Astrocyte (in vitro differentiated cells and primary cell): ENCODE data around the gene KCNH2. TPM values are rescaled to one million over a fixed set of nuclear protein-coding genes. Genes with fewer than 3 reads are reported as not detected.

Experiments used
- DNase-seq: peaks from one replicate; pipeline ENCODE4 v3.0.0-alpha.2; 2010; ENCODE audit warnings: low read depth
- FAIRE-seq: peaks from 2 replicates; lab custom pipeline; 2011; peaks lifted over from hg19 to GRCh38; lab: Jason Lieb, UNC
- H2AFZ ChIP-seq: 2 replicates; pipeline ENCODE4 v1.6.0; 2012; ENCODE audit warnings: low read depth, low read length, inconsistent platforms
- H3K27ac ChIP-seq: 2 replicates; pipeline ENCODE4 v1.5.1; 2011; ENCODE audit warnings: low read depth, low read length, inconsistent platforms
- H3K27me3 ChIP-seq: 2 replicates; pipeline ENCODE4 v1.6.0; 2011; ENCODE audit warnings: low read length, inconsistent platforms; ENCODE audit not compliant: insufficient read depth
- H3K36me3 ChIP-seq: 2 replicates; pipeline ENCODE4 v1.5.1; 2011; ENCODE audit warnings: low read length, inconsistent platforms; ENCODE audit not compliant: insufficient read depth
- H3K4me1 ChIP-seq: 2 replicates; pipeline ENCODE4 v1.5.1; 2011; ENCODE audit warnings: low read length, inconsistent platforms; ENCODE audit not compliant: insufficient read depth
- H3K4me2 ChIP-seq: 2 replicates; pipeline ENCODE4 v1.6.0; 2012; ENCODE audit warnings: low read length, inconsistent platforms
- H3K4me3 ChIP-seq: 2 replicates; pipeline ENCODE4 v1.5.1; 2011; ENCODE audit warnings: low read depth, mild to moderate bottlenecking, low read length, inconsistent platforms; ENCODE audit not compliant: insufficient read depth
- H3K79me2 ChIP-seq: 2 replicates; pipeline ENCODE4 v1.6.0; 2012; ENCODE audit warnings: mild to moderate bottlenecking, low read length, inconsistent platforms; ENCODE audit not compliant: insufficient read depth
- H3K9ac ChIP-seq: 2 replicates; pipeline ENCODE4 v1.6.0; 2012; ENCODE audit warnings: mild to moderate bottlenecking, low read length, inconsistent platforms
- H3K9me3 ChIP-seq: 2 replicates; pipeline ENCODE4 v1.5.1; 2012; ENCODE audit warnings: low read depth, mild to moderate bottlenecking, low read length, inconsistent platforms; ENCODE audit not compliant: insufficient read depth
- H4K20me1 ChIP-seq: 2 replicates; pipeline ENCODE4 v1.6.0; 2012; ENCODE audit warnings: low read length, inconsistent platforms; ENCODE audit not compliant: insufficient read depth
- H3K27ac Mint-ChIP-seq: one replicate; pipeline ENCODE4 v1.8.0; 2021; ENCODE audit warnings: mild to moderate bottlenecking, mixed read lengths; ENCODE audit not compliant: unreplicated experiment
- H3K27me3 Mint-ChIP-seq: one replicate; pipeline ENCODE4 v1.8.0; 2021; ENCODE audit warnings: low read depth, mixed read lengths; ENCODE audit not compliant: unreplicated experiment
- H3K36me3 Mint-ChIP-seq: one replicate; pipeline ENCODE4 v1.8.0; 2021; ENCODE audit warnings: low read depth, mixed read lengths; ENCODE audit not compliant: unreplicated experiment
- H3K4me1 Mint-ChIP-seq: one replicate; pipeline ENCODE4 v1.8.0; 2021; ENCODE audit warnings: low read depth, mixed read lengths; ENCODE audit not compliant: unreplicated experiment
- H3K4me3 Mint-ChIP-seq: one replicate; pipeline ENCODE4 v1.8.0; 2021; ENCODE audit warnings: mild to moderate bottlenecking, moderate library complexity, mixed read lengths; ENCODE audit not compliant: unreplicated experiment
- H3K9me3 Mint-ChIP-seq: one replicate; pipeline ENCODE4 v1.8.0; 2021; ENCODE audit warnings: mild to moderate bottlenecking, mixed read lengths; ENCODE audit not compliant: unreplicated experiment
- EZH2 ChIP-seq: IDR thresholded peaks from 2 replicates; pipeline ENCODE4 v1.6.1; 2012; ENCODE audit warnings: mild to moderate bottlenecking, low read length, inconsistent platforms; ENCODE audit not compliant: insufficient read depth
- total RNA-seq: library from RNA; stranded (reverse); gene quantifications from 2 replicates; pipeline ENCODE4 v1.2.1, GENCODE V29; 2021
- TF ChIP-seq, protein P1 (sequence below): IDR thresholded peaks from 2 replicates; pipeline ENCODE4 v1.5.1; 2011; ENCODE audit warnings: low read depth, mild to moderate bottlenecking, inconsistent platforms, low read length, moderate library complexity; ENCODE audit not compliant: insufficient read depth

KCNH2 gene
- total RNA-seq, 1 donor from 2014 or later, result 4.6 TPM

DNA sequence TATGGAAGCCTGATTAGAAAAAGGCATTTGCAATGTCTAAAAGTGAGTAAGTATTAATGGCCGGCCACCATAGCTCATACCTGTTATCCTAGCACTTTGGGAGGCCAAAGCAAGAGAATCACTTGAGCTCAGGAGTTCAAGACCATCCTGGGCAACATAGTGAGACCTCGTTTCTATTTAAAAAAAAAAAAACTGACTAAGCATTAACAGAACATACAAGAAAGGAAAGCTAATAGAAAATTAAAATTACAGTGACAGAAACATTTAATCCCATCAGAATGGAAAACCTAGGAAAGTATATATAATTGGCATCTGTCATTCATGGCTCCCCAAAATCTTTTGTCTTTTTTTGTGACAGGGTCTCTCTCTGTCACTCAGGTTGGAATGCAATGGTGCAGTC, 69.9 kb downstream of the KCNH2 start:
- H3K36me3 Mint-ChIP-seq, result no peaks in the 10 kb centered on the region
- Histone ChIP-seq H3K27ac (no peak overlapping the region), H3K4me1 (peaks cover 10% of the 10 kb centered on the region), H3K4me2 (no peak overlapping the region), H3K9ac (no peak overlapping the region), H3K4me3 (no peak overlapping the region), H3K36me3 (no peaks in the 10 kb centered on the region), H2AFZ (no peak overlapping the region), H3K9me3 (no peaks in the 10 kb centered on the region), H4K20me1 (no peaks in the 10 kb centered on the region), H3K79me2 (no peaks in the 10 kb centered on the region), H3K27me3 (peaks cover 12% of the 10 kb centered on the region)
- H3K27me3 Mint-ChIP-seq, result peaks cover 38% of the 10 kb centered on the region
- DNase-seq, result no peak
- H3K27ac Mint-ChIP-seq, result no peak overlapping the region
- peaks cover 2% of the 10 kb centered on the region for H3K9me3 Mint-ChIP-seq
- no peaks in the 10 kb centered on the region for H3K4me1 Mint-ChIP-seq
- no peak for TF ChIP-seq EZH2
- no peak overlapping the region for H3K4me3 Mint-ChIP-seq
- FAIRE-seq, result no peak

DNA sequence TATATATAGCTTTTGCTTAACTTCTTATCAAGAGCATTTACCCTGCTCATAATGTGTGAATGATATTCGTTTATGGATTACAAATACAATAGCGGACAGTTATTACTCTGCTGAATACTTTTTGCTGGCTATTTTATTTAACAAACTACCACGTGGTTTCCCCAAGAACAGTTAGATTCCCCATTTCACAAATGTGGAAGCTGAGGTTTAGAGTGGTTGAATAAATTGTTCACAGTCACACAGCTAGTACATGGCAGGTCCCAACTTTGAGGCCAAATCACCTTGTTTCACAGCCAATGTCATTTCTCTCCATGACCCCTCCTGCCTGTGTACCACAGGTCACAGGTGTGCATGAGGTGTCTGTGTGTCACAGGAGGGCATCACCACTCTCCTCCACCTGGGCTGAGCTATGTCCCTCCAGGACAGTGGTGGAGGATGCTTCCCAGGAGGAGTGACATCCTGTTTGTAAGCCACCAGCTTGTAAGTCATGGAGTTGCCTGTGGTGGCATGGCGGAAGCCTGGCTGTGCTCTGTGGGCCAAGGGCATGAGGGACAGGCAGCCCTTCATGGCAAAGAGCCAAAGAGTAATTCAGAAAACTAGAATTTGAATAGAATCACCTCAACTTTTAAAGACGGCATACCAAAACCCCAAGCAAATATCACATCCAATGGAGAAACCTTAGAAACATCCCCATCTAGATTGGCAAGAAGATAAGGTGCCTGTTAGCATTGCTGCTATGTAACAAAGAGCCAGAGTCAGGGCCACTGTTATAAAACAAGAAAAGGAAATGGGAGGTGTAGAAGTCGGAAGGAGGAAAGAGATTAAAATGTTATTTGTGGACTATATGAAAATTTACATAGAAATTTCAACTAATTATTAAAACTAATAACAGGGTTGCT, 73.9 kb downstream of the KCNH2 start:
- H3K4me2 ChIP-seq, result peak overlapping the region; percentile 46
- TF ChIP-seq, protein P1, sequence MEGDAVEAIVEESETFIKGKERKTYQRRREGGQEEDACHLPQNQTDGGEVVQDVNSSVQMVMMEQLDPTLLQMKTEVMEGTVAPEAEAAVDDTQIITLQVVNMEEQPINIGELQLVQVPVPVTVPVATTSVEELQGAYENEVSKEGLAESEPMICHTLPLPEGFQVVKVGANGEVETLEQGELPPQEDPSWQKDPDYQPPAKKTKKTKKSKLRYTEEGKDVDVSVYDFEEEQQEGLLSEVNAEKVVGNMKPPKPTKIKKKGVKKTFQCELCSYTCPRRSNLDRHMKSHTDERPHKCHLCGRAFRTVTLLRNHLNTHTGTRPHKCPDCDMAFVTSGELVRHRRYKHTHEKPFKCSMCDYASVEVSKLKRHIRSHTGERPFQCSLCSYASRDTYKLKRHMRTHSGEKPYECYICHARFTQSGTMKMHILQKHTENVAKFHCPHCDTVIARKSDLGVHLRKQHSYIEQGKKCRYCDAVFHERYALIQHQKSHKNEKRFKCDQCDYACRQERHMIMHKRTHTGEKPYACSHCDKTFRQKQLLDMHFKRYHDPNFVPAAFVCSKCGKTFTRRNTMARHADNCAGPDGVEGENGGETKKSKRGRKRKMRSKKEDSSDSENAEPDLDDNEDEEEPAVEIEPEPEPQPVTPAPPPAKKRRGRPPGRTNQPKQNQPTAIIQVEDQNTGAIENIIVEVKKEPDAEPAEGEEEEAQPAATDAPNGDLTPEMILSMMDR, result no peak
- no peak for TF ChIP-seq EZH2
- no peaks in the 10 kb centered on the region for H4K20me1 ChIP-seq
- H3K36me3 ChIP-seq, result no peaks in the 10 kb centered on the region
- peaks cover 12% of the 10 kb centered on the region for H3K4me1 Mint-ChIP-seq
- H3K4me1 ChIP-seq, result peaks cover 16% of the 10 kb centered on the region
- peak overlapping the region; percentile 26 for H3K9ac ChIP-seq
- H3K79me2 ChIP-seq, result no peaks in the 10 kb centered on the region
- H3K27ac ChIP-seq, result peak overlapping the region; percentile 39
- H3K9me3 ChIP-seq, result no peaks in the 10 kb centered on the region
- DNase-seq, result no peak
- FAIRE-seq, result no peak
- no peak overlapping the region for H3K4me3 Mint-ChIP-seq
- H2AFZ ChIP-seq, result no peak overlapping the region
- H3K27ac Mint-ChIP-seq, result no peak overlapping the region
- H3K9me3 Mint-ChIP-seq, result peaks cover 2% of the 10 kb centered on the region
- peaks cover 3% of the 10 kb centered on the region for H3K36me3 Mint-ChIP-seq
- no peak overlapping the region for H3K4me3 ChIP-seq
- peaks cover 6% of the 10 kb centered on the region for H3K27me3 ChIP-seq
- H3K27me3 Mint-ChIP-seq, result peaks cover 34% of the 10 kb centered on the region

DNA sequence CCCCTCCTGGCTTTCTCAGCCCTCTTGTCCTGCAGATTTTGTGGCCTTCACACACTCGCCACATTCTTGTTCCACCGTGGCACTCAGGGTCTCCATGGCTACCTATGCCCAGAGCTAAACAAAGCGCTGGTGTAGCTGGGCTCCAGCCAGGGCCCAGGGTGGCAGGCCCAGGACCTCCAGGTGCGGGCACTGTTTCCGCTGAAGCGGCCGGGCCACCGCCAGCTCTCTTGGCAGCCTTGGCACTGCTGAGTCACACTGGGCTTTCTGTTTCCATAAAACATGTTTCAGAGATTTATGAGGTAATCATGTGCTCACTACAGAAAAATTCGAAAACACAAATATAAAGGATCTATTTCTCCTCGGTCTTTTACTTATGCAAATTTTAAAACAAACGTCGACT, 74.5 kb downstream of the KCNH2 start:
- H4K20me1 ChIP-seq, result no peaks in the 10 kb centered on the region
- FAIRE-seq (no peak), DNase-seq (peak; percentile 71)
- H3K79me2 ChIP-seq, result no peaks in the 10 kb centered on the region
- H3K36me3 ChIP-seq, result no peaks in the 10 kb centered on the region
- no peaks in the 10 kb centered on the region for H3K9me3 ChIP-seq
- H3K9me3 Mint-ChIP-seq, result peaks cover 2% of the 10 kb centered on the region
- H3K27ac Mint-ChIP-seq, result no peak overlapping the region
- H3K4me1 Mint-ChIP-seq, result peaks cover 13% of the 10 kb centered on the region
- peaks cover 33% of the 10 kb centered on the region for H3K27me3 Mint-ChIP-seq
- H3K4me3 ChIP-seq, result no peak overlapping the region
- H3K4me2 ChIP-seq, result peak overlapping the region; percentile 46
- TF ChIP-seq, protein P1, result no peak
- H3K36me3 Mint-ChIP-seq, result peaks cover 3% of the 10 kb centered on the region
- peaks cover 6% of the 10 kb centered on the region for H3K27me3 ChIP-seq
- H3K27ac ChIP-seq, result no peak overlapping the region
- H3K4me1 ChIP-seq, result peaks cover 16% of the 10 kb centered on the region
- H2AFZ ChIP-seq, result peak overlapping the region; percentile 21
- no peak overlapping the region for H3K4me3 Mint-ChIP-seq
- H3K9ac ChIP-seq, result no peak overlapping the region
